CD8-positive, alpha-beta memory T cell (primary cell): ENCODE results near the gene SLC25A18. TPM values are rescaled to one million over a fixed set of nuclear protein-coding genes. Genes with fewer than 3 reads are reported as not detected.
"Not testable (repeated sequence)": the region's sequence is repeated elsewhere in the genome, so short reads cannot be mapped to it uniquely, and the experiment has no call there.

Experiments used
- CTCF ChIA-PET: fragments of 350-600 bp; sonication (Branson Sonifier 250); formaldehyde crosslinking; loops from one replicate; lab custom pipeline; 2021; ENCODE audit warnings: antibody characterized with exemption; lab: Charles Lee
- POLR2A ChIA-PET: fragments of 350-600 bp; sonication (Branson Sonifier 250); formaldehyde crosslinking; loops from one replicate; lab custom pipeline; 2021; ENCODE audit warnings: antibody characterized with exemption; lab: Charles Lee
- DNase-seq, 5 donors: peaks; one replicate each; pipeline versions ENCODE4 v3.0.0 to v3.0.0-alpha.2; 2020 to 2022; ENCODE audit warnings: mixed read lengths in 1 of 5
- H3K27ac ChIP-seq: one replicate; pipeline ENCODE4 v1.7.0; 2013; ENCODE audit warnings: low read depth, mild to moderate bottlenecking, low read length, moderate library complexity
- H3K27me3 ChIP-seq: 2 replicates; pipeline ENCODE4 v1.7.0; 2013; ENCODE audit warnings: low read length, mild to moderate bottlenecking; ENCODE audit not compliant: insufficient read depth, poor library complexity, severe bottlenecking
- H3K36me3 ChIP-seq: 2 replicates; pipeline ENCODE4 v1.7.0; 2013; ENCODE audit warnings: mild to moderate bottlenecking, low read length, moderate library complexity; ENCODE audit not compliant: insufficient read depth
- H3K4me1 ChIP-seq: 2 replicates; pipeline ENCODE4 v1.7.0; 2013; ENCODE audit warnings: mild to moderate bottlenecking, low read length, moderate library complexity; ENCODE audit not compliant: insufficient read depth
- H3K4me3 ChIP-seq: 2 replicates; pipeline ENCODE4 v1.7.0; 2013; ENCODE audit warnings: mild to moderate bottlenecking, low read length
- H3K9me3 ChIP-seq: 2 replicates; pipeline ENCODE4 v1.7.0; 2013; ENCODE audit warnings: mild to moderate bottlenecking, low read length
- H3K27ac Mint-ChIP-seq, 8 donors: one replicate each; pipeline ENCODE4 v1.8.0; 2020 to 2021; ENCODE audit warnings: mixed read lengths in 8 of 8, mild to moderate bottlenecking in 6 of 8, inconsistent platforms in 3 of 8, moderate library complexity in 3 of 8
- H3K27me3 Mint-ChIP-seq, 2 donors: one replicate each; pipeline ENCODE4 v1.8.0; 2020 to 2021; ENCODE audit warnings: mixed read lengths in 2 of 2, mild to moderate bottlenecking in 1 of 2, moderate library complexity in 1 of 2
- H3K36me3 Mint-ChIP-seq, 3 donors: one replicate each; pipeline ENCODE4 v1.8.0; 2020 to 2021; ENCODE audit warnings: mixed read lengths in 3 of 3, inconsistent platforms in 1 of 3, mild to moderate bottlenecking in 1 of 3
- H3K4me1 Mint-ChIP-seq, 3 donors: one replicate each; pipeline ENCODE4 v1.8.0; 2020 to 2021; ENCODE audit warnings: mixed read lengths in 3 of 3, inconsistent platforms in 1 of 3, mild to moderate bottlenecking in 1 of 3
- H3K4me3 Mint-ChIP-seq, 7 donors: one replicate each; pipeline ENCODE4 v1.8.0; 2020 to 2021; ENCODE audit warnings: mixed read lengths in 7 of 7, mild to moderate bottlenecking in 6 of 7, moderate library complexity in 4 of 7, inconsistent platforms in 2 of 7
- H3K9me3 Mint-ChIP-seq, 5 donors: one replicate each; pipeline ENCODE4 v1.8.0; 2020 to 2022; ENCODE audit warnings: mixed read lengths in 5 of 5, mild to moderate bottlenecking in 3 of 5, moderate library complexity in 2 of 5, inconsistent platforms in 1 of 5
- polyA plus RNA-seq: library from polyadenylated mRNA; unstranded; fragments of 300-500 nt; fragmentation: Illumina TruSeq; gene quantifications from one replicate; pipeline ENCODE4 v1.2.3, GENCODE V29; 2021
- total RNA-seq, 2 experiments: library from RNA; stranded (reverse); gene quantifications; one replicate each; pipeline ENCODE4 v1.2.3, GENCODE V29; 2021

SLC25A18 gene, protein sequence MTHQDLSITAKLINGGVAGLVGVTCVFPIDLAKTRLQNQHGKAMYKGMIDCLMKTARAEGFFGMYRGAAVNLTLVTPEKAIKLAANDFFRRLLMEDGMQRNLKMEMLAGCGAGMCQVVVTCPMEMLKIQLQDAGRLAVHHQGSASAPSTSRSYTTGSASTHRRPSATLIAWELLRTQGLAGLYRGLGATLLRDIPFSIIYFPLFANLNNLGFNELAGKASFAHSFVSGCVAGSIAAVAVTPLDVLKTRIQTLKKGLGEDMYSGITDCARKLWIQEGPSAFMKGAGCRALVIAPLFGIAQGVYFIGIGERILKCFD
- total RNA-seq (not detected), polyA plus RNA-seq (not detected)

DNA sequence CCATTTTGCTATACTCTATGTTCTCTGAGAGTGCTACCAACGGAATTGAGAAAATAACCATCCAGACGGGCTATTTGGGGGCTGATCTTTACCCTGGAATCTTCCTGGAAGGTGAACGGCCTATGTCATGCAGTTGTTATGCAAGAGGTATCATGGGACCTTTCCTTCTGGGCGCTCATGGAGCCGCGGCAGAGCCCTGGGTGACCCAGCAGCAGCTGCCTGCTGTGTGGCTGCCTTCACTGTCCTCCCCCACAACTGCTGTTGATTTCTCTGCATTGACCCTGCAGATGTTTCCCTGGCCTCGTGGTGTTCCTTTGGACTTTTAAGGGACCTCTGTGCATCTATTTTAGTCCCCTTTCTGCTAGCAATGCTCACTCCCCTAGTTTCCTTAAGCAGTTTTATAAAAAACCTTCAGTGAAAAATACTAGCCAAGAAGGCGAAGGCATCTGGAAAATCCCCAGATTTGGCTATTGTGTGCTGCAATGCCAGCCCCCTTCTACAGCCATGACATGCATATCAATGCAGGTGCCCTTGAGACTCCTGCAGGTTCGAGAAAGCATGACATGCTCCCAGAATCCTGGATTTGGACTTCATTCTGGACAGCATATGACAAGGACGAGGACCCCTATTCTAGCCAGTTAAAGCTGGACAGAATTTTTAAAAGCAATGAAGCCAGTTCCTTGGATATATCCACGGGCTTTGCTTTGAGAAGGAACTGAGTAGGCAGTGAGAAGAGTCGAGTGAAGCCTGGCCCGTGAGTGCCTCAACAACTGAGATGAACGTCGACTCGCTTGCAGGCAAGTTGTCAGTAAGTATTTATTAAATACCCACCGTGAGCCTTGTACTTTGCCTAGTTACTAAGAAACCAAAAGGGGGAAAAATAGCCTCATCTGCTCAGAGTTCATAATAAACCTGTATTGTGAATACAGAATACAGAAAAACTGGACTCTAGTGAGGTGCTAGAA lies at the start of gene SLC25A18:
Gene SLC25A18, plus strand, starts transcription at position 593 of the 965 bp plus-strand sequence. CDS start 16,447 bp downstream, outside the sequence.
- Histone ChIP-seq H3K27ac (no peak within 1 kb of the TSS), H3K27me3 (no peaks in the 10 kb centered on the region), H3K36me3 (no peaks in the 10 kb centered on the region), H3K4me3 (no peak within 1 kb of the TSS), H3K9me3 (no peaks in the 10 kb centered on the region), H3K4me1 (no peaks in the 10 kb centered on the region)
- no peaks in the 10 kb centered on the region for H3K4me1 Mint-ChIP-seq
- peaks cover 2 to 12% of the 10 kb centered on the region in 2 donors for H3K27me3 Mint-ChIP-seq
- no peak within 1 kb of the TSS for H3K27ac Mint-ChIP-seq
- CTCF ChIA-PET: no interaction called here
- POLR2A ChIA-PET: no interaction called here
- H3K4me3 Mint-ChIP-seq: no peak within 1 kb of the TSS
- no peaks in the 10 kb centered on the region for H3K9me3 Mint-ChIP-seq
- peaks cover 0 to 2% (median 0%) of the 10 kb centered on the region in 3 donors for H3K36me3 Mint-ChIP-seq
- DNase-seq: no peak

DNA sequence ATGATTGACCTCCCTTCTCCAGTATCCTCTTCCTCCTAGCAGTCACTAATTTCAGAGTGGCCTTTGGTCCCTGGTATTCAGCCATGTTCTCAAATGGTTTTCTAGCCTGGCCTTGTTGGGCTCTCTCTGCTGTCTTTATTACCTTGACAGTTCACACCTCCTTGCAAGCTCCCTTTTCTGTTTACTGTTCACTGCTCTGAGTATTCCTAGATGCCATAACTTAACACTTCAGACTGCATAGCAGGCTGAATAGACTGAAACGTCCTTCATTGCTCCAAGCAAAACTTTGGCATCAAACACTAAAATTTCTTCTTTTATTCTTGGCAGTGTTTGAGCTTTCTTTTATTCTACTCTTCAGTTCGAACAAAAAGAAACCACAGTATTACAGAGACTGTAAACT lies 49.7 kb upstream of the SLC25A18 start:
- ChIA-PET POLR2A (no interaction called here), CTCF (no interaction called here)
- no peaks in the 10 kb centered on the region for H3K9me3 Mint-ChIP-seq
- DNase-seq: no peak
- Histone ChIP-seq H3K9me3 (no peaks in the 10 kb centered on the region), H3K4me1 (no peaks in the 10 kb centered on the region), H3K36me3 (no peaks in the 10 kb centered on the region), H3K4me3 (no peak overlapping the region), H3K27ac (no peak overlapping the region), H3K27me3 (no peaks in the 10 kb centered on the region)
- no peaks in the 10 kb centered on the region for H3K36me3 Mint-ChIP-seq
- no peak overlapping the region for H3K4me3 Mint-ChIP-seq
- no peaks in the 10 kb centered on the region for H3K4me1 Mint-ChIP-seq
- no peak overlapping the region for H3K27ac Mint-ChIP-seq
- H3K27me3 Mint-ChIP-seq: peaks cover 3 to 9% of the 10 kb centered on the region in 2 donors

DNA sequence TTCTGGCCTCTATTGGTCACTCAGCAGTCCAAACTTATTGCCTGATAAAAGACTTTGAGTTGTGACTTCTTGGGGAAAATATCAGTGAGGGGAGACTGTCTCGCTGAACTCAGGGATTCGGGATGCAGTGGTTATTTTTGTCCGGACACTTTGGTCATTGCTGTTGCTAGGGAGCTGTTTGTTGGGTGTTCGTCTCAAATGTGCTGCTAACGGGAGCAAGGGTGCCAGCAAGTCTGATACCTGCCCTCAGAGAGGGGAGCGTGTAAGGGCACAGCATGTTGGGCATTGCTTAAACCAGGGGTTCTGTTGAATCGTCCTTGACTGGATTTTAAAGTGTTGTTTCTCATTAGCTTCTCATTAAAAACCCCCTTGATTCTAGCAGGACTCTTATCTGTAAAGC lies 49.2 kb upstream of the SLC25A18 start:
- Histone ChIP-seq H3K36me3 (no peaks in the 10 kb centered on the region), H3K27me3 (no peaks in the 10 kb centered on the region), H3K4me3 (no peak overlapping the region), H3K9me3 (no peaks in the 10 kb centered on the region), H3K4me1 (no peaks in the 10 kb centered on the region), H3K27ac (no peak overlapping the region)
- ChIA-PET POLR2A (no interaction called here), CTCF (no interaction called here)
- peaks cover 3 to 6% of the 10 kb centered on the region in 2 donors for H3K27me3 Mint-ChIP-seq
- no peak for DNase-seq
- H3K4me1 Mint-ChIP-seq: no peaks in the 10 kb centered on the region
- H3K27ac Mint-ChIP-seq: no peak overlapping the region
- no peaks in the 10 kb centered on the region for H3K9me3 Mint-ChIP-seq
- H3K36me3 Mint-ChIP-seq: no peaks in the 10 kb centered on the region
- H3K4me3 Mint-ChIP-seq: no peak overlapping the region

DNA sequence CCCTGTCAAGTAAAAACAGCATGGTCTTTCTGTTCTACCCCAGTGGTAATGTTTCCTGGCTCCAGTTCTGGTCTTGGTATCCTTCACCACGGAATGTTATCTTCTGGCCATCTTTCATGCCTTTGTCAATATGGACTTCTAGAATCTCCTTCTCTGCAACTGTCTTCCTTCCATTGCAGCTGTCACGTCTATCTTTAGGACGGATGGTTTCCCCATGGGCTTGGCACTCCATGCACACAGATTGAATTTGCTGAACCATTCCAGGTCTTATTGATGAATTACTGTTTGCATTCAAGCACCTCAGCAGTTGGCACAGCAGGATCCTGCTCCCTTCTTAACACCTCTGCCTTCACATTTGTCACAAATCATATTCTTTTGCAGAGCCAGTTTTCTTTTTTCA lies 44.9 kb upstream of the SLC25A18 start:
- H3K4me1 Mint-ChIP-seq: no peaks in the 10 kb centered on the region
- H3K9me3 Mint-ChIP-seq: no peaks in the 10 kb centered on the region
- ChIA-PET POLR2A (no interaction called here), CTCF (no interaction called here)
- H3K27ac ChIP-seq: no peak overlapping the region
- DNase-seq: no peak
- no peaks in the 10 kb centered on the region for H3K36me3 Mint-ChIP-seq
- peaks cover 8 to 17% of the 10 kb centered on the region in 2 donors for H3K27me3 Mint-ChIP-seq
- no peaks in the 10 kb centered on the region for H3K9me3 ChIP-seq
- no peaks in the 10 kb centered on the region for H3K27me3 ChIP-seq
- H3K4me3 ChIP-seq: no peak overlapping the region
- H3K4me1 ChIP-seq: no peaks in the 10 kb centered on the region
- no peaks in the 10 kb centered on the region for H3K36me3 ChIP-seq
- H3K27ac Mint-ChIP-seq: no peak overlapping the region
- H3K4me3 Mint-ChIP-seq: no peak overlapping the region

DNA sequence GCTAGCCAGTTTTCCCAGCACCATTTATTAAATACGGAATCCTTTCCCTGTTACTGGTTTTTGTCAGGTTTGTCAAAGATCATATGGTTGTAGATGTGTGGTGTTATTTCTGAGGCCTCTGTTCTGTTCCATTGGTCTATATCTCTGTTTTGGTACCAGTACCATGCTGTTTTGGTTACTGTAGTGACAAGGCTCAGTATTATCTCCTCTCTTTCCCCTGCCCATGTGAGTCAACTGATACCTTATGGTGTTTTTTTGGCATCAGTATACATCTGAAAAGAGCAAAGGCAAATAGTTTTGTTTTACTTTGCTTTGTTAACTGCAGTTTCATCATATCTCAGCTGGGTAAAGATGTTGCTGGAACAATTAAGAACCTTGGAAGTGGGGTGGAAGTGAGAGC lies 41.3 kb upstream of the SLC25A18 start:
- H3K4me1 ChIP-seq, H3K4me1 Mint-ChIP-seq, H3K27ac Mint-ChIP-seq, H3K4me3 ChIP-seq, H3K9me3 Mint-ChIP-seq, H3K36me3 ChIP-seq, POLR2A ChIA-PET, H3K36me3 Mint-ChIP-seq, H3K27ac ChIP-seq, CTCF ChIA-PET, H3K27me3 ChIP-seq, H3K4me3 Mint-ChIP-seq, H3K9me3 ChIP-seq, DNase-seq: not testable (repeated sequence)
- peaks cover 14 to 34% of the 10 kb centered on the region in 2 donors for H3K27me3 Mint-ChIP-seq

DNA sequence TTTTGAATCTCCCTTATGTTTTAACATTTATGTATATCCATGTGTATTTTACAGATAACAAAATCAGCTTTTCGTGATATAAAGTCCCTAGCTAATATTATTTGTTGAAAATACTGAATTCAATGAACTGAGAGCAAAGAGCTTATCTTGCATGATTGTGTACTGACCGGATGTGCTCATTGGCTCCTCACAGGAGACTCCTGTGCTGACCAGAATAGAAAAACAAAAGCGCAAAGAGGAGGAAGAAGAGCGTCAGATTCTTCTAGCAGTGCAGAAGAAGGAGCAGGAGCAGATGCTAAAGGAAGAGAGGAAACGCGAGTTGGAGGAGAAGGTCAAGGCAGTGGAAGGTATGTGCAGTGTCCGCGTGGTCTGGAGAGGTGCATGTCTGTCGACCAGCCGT lies 39.4 kb upstream of the SLC25A18 start:
- Histone ChIP-seq H3K36me3 (no peaks in the 10 kb centered on the region), H3K9me3 (no peaks in the 10 kb centered on the region), H3K4me3 (no peak overlapping the region), H3K27ac (no peak overlapping the region), H3K27me3 (no peaks in the 10 kb centered on the region), H3K4me1 (no peaks in the 10 kb centered on the region)
- Mint-ChIP-seq H3K4me3 (no peak overlapping the region), H3K36me3 (no peaks in the 10 kb centered on the region), H3K4me1 (peaks cover 0 to 5% (median under 1%) of the 10 kb centered on the region in 3 donors), H3K27ac (no peak overlapping the region), H3K9me3 (no peaks in the 10 kb centered on the region), H3K27me3 (peaks cover 18 to 46% of the 10 kb centered on the region in 2 donors)
- DNase-seq: no peak
- CTCF ChIA-PET: no interaction called here
- POLR2A ChIA-PET: no interaction called here

DNA sequence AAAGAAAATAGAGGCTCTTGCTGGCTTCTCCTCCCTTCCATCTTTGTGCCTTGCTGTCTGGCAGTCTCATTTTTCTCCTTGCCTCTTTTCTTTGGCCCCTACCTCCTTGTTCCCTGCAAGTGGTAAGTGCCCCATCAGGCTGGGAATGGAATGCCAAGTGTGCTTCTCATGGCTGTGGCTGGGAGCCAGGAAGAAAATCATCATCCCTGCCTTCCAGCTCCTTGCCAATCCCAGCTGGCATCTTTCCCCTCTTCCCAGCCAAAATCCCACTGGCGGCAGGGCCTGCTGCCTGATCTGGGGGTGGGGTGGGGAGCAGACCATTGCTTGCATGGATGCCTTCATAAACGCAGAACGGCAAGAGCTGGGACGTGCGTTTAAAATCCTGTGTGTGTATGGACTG lies 27.0 kb upstream of the SLC25A18 start:
- H3K27ac Mint-ChIP-seq: no peak overlapping the region
- H3K27me3 Mint-ChIP-seq: peaks cover 3 to 6% of the 10 kb centered on the region in 2 donors
- Histone ChIP-seq H3K27ac (no peak overlapping the region), H3K4me1 (no peaks in the 10 kb centered on the region), H3K9me3 (no peaks in the 10 kb centered on the region), H3K27me3 (no peaks in the 10 kb centered on the region), H3K4me3 (no peak overlapping the region), H3K36me3 (no peaks in the 10 kb centered on the region)
- no peak for DNase-seq
- H3K4me3 Mint-ChIP-seq: no peak overlapping the region
- no peaks in the 10 kb centered on the region for H3K9me3 Mint-ChIP-seq
- ChIA-PET CTCF (interaction anchor here (1.7 kb wide), 1 partner anchor 13 kb away, joined by 4 read pairs; no protein-coding TSS in a partner anchor), POLR2A (no interaction called here)
- H3K36me3 Mint-ChIP-seq: no peaks in the 10 kb centered on the region
- no peaks in the 10 kb centered on the region for H3K4me1 Mint-ChIP-seq

DNA sequence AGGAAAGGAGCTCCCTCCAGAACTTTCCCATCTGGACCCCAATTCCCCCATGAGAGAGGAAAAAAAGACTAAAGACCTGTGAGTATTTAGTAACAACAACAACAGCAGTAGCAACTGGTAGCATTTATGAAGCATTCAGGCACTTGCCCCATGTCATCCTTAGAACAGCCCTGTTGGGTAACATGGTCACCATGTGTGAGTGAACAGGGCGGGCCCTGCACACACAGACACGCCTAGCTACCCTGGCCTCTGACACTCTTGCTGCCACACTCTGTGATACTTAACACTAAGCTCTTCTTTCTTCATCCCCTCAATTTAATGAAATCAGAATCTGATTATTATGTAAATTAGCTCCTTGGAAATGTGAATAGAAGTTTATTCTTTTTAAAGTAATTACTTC lies 26.1 kb upstream of the SLC25A18 start:
- no peaks in the 10 kb centered on the region for H3K9me3 Mint-ChIP-seq
- Histone ChIP-seq H3K27ac (no peak overlapping the region), H3K4me3 (no peak overlapping the region), H3K36me3 (no peaks in the 10 kb centered on the region), H3K9me3 (no peaks in the 10 kb centered on the region), H3K27me3 (no peaks in the 10 kb centered on the region), H3K4me1 (no peaks in the 10 kb centered on the region)
- ChIA-PET POLR2A (no interaction called here), CTCF (interaction anchor here (1.7 kb wide), 1 partner anchor 12 kb away, joined by 4 read pairs; no protein-coding TSS in a partner anchor)
- no peak overlapping the region for H3K27ac Mint-ChIP-seq
- H3K4me1 Mint-ChIP-seq: no peaks in the 10 kb centered on the region
- H3K36me3 Mint-ChIP-seq: no peaks in the 10 kb centered on the region
- H3K27me3 Mint-ChIP-seq: peaks cover 5 to 6% of the 10 kb centered on the region in 2 donors
- H3K4me3 Mint-ChIP-seq: no peak overlapping the region
- no peak for DNase-seq
